Measurements from ENCODE around the gene KLF18.
"Not testable (repeated sequence)": the region's sequence is repeated elsewhere in the genome, so short reads cannot be mapped to it uniquely, and the experiment has no call there.

Gene KLF18

DNA sequence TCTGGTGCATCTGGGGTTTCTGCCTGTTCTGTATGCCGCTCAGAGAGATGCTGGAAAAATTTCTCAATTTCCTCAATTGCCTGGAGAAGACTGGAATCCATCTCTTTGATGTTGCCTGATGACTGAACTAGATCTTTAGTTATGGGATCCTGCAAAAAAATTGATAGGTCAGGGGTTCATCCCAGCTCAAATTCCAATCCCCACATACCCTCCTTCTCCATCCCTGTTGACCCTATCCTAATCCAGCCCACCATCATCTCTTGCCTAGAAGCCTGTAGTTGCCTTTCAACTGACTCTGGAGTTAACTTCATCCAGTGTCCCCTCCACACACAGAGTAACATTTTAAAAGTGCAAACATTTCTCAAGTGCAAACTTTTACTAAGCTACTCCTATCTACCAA, at the start of gene KLF18:
KLF18 (minus strand) TSS at position 101 of the 400 bp plus-strand sequence; CDS start at position 101, 0 bp downstream.
- no peak for DNase-seq

DNA sequence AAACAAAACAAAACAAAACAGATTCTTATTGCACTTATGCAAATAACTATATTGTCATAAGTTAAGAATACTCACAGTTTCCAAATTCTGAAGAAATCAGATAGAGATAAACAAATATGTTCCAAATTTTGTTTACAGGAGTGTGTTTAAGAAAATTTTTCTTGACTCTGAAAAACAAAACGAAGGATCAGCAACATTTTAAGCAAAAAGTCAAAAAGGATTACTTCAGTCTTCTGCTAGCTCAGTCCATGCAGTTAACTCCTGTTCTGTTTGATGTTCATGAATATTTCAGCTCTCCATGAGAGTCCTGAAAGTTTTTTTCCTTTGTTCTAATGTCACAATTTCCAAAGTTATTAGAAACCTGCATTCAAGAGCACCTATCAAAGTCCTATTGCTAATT, 33.2 kb upstream of the KLF18 start:
- no peak for DNase-seq

DNA sequence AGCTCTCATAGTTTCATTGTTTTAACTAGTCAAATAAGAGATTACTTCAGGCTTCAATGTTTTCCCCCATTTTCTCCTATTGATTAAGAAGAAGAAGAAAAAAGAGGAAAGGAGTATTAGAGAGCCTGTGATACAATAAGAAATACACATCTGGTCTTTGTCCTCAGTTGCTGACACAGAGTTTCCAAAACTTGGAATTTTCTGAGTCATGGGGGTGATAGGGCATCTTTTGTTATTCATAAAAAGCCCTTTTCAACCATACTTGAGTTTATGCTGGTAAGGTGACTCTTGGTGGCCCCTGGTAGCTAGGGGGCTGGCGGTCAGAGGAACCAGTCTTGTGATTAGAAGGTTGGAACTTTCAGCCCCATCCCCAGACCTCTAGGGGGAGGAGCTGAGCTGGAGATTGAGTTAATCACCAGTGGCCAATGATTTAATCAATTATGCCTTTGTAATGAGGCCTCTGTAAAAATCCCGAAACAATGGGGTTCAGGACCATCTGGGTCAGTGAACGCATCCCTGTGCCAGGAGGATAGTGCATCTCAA, 28.9 kb upstream of the KLF18 start:
- no peak for DNase-seq

DNA sequence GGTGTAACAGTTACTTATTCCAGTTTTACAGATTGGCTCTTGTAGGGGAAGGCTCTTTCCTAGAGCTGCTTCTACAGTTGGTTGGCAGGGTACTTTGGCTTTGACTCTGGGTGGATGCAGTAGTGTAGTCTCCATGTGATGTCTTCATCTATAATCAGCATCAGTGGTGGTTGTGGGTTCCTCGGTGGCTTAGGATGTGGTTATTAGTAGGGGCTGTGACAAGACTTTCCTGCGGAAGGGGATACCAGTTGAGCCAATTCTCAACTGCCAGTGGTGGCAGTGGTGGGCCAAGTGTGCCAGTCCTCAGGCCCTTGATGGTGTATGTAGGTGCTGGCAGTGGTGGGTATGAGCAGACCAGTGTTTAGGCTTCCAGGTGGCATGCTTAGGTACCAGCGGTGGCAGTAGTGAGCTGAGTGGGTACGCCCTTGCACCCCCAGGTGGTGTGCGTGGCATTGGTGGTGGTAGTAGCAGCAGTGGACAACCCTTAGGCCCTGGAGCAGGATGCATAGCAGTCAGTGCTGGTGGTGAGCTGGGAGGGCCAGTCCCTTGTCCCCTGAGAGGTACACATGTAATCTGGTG, 27.2 kb upstream of the KLF18 start:
- DNase-seq: no peak

DNA sequence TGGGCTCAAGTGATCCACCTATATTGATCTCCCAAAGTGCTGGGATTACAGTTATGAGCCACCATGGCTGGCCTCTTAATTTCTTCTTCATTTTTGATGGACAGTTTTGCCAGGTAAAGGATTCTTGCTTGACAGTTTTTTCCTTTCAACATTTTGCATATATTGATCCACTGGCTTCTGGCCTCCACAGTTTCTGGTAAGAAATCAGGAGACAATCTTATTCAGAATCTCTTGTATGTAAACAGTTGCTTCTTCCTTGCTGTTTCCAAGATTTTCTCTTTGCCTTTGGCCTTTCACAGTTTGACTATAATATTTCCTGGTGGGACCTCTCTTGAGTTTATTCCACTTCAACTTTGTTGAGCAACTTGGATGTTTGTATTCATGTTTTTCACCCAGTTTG, 20.1 kb upstream of the KLF18 start:
- DNase-seq: no peak

DNA sequence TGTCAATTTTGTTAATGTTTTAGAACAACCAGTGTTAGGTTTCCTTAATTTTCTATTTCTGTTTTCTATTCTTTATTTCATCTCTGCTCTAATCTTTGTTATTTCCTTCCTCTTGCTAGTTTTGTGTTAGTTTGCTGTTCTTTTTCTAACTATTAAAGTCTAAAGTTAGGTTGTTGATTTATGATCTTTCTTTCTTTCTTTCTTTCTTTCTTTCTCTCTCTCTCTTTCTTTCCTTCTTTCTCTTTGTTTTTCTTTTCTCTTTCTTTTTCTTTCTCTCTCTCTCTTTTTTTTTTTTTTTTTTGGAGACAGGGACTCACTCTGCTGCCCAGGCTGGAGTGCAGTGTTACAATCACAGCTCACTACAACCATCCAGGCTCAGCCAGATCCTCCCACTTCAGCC, 17.4 kb upstream of the KLF18 start:
- no peak for DNase-seq

DNA sequence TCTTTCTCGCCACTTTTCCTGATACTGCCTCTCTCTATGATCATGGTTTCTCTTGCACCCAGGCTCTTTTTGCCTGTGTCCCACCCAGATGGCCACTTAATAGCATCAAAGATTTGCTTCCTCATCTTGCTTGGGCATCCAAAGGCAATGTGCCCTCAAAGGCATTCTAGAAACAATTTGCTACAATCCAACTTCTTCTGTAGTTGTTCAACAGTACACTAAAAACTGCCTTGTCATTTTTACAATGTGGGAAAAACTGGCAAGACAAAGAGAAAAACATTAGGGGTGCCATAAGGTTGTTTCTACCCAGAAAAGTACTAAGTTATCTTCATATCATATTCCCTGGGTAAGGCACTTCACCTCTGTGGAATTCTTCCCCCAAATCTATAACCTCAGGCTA, 16.5 kb upstream of the KLF18 start:
- no peak for DNase-seq

DNA sequence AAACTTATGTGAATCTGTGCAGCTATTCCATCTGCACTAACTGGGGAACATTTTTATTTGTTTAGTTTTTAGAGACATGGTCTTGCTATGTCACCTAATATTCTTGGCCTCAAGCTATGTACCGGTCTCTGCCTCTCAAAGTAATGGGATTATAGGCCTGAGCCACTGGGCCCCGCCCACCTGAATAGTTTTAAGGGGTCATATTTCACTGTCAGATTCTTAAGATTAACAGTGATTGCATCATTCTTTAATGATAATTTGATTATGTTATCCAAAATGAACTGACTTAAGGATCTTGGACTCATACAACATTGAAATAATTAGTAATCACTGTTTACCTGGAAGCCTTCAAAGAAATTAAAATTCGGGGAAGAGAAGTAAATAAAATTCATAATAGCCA, 12.6 kb upstream of the KLF18 start:
- no peak for DNase-seq

DNA sequence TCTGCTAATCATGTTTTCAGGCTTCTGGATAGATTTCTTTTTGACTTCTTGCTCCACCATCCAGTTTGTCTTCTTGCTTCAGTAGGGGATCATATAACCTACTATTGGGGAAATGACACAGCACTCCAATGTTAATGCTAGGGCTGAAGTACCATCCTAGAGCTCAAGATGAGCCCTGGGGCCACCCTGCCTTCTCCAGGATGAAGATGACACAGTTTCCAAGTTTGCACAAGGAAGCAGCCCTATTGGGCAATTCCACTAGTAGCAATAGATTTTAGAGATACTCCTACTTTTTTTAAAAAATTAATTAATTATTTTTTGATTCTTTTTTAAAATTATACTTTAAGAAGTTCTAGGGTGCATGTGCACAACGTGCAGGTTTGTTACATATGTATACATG, 11.3 kb upstream of the KLF18 start:
- DNase-seq: no peak

DNA sequence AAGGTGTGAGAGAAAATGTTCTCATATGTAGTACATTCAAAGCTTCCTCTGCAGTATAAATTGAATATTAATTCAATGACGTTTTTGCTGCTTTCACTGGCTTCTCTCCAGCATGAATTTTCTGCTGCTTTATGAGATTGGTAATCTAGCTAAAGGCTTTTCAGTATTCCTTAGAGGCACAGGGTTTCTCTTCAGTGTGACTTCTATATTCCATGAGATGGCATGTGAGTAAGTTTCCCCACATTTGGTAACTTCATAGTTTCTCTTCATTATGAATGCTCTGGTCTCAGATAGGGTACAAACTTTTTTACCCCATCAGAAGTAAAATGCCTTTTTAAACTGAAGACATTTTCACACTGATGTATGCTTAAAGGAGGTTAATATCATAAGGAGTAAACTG, 10.4 kb upstream of the KLF18 start:
- no peak for DNase-seq

DNA sequence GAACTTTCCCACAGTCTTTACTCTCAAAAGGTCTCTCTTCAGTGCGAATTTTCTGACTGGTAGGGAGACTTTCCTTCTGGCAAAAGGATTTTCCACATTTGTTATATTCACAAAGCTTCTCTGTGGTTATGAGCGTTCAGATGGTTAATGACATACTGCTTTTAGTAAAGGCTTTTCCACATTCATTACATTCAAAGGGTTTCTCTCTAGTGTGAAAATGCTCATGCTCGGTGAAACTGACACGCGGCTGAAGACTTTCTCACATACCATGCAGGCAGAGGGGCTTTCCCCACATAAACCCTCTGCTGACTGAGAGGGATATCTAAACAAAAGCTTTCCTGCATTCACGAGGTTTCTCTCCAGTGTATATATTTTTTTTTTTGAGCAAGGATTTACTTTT, 9.9 kb upstream of the KLF18 start:
- no peak for DNase-seq

DNA sequence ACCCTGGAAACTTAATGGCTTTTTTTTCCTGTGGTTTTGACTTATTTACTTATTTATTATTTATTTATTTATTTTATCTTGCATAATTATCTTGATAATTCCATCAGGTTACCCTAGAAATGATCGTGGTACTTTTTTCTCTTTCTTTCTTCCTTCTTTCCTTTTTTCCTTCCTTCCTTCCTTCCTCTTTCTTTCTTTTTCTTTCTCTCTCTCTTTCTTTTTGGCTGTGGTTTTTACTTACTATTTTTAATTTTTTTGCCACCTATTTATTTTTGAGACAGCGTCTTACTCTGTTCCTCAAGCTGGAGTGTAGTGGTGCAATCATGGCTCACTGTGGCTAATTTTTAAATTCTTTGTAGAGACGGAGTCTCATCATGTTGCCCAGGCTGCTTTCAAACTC, 6.2 kb upstream of the KLF18 start:
- DNase-seq: no peak

DNA sequence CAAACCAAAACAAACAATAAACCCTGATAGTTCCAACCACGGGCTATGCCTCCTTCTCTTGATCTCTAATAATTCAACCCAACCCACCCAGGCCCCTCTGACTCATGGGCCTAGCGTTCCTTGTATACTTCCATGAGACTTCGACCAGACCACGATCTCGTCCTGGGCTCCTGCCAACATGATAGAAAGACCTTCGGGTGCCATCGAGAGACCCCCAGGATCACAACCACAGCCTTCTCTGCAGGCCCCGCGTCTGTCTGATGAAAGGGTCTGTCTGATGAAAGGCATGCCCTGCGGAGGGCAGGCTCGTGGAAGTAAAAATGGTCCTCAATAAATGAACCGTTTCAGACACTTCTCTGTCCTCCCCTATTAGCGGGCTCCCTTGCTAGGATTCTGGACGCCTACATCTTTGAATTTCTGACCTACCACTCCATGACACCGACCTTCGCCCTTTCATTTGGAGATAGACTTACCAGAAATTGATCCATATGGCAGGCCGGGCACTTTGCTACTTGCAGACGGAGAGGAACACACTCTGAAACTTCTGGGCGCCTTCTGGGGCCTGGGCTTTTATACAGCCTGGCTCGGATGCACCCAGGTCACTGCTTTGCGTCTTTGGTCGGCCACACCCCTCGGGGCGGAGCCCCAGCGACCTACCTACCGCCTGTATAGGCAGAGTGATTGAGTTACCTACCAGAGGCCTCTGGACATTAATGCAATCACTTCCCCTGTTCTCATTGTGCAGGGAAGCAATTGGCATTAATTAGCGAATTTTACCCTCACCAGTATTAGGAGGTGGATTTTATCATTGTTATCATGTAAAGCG, 5.3 kb upstream of the KLF18 start:
- no peak for DNase-seq

DNA sequence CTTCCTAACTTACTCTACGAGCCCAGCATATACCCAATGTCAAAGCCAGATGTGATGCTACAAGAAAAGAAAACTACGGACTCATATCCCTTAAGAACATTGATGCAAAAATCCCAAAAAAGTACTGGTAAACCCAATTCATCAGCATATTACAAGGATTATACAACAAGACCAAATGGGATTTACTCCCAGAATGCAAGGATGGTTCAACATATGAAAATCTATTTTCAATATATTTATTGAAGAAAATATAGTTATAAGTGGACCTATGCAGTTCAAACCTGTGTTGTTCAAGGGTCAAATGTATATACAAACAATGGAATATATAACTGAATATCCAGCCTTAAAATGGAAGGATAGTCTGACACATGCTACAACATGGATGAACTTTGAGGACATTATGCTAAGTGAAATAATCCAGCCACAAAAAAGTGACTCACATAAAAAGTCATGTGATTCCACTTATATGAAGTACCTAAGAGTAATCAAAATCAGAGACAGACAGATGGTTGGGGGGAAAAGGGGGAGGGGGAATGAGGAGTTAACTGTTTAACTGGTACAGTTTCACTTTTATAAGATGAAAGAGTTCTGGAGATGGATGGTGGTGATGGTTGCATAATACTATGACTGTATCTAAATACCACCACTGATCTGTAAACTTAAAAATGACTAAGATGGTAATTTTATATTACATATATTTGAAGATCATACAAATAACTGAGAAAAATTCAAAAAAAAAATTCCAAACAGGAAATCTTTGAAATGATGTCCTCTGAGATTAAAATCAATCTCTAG, 3.7 kb upstream of the KLF18 start:
- DNase-seq: no peak

DNA sequence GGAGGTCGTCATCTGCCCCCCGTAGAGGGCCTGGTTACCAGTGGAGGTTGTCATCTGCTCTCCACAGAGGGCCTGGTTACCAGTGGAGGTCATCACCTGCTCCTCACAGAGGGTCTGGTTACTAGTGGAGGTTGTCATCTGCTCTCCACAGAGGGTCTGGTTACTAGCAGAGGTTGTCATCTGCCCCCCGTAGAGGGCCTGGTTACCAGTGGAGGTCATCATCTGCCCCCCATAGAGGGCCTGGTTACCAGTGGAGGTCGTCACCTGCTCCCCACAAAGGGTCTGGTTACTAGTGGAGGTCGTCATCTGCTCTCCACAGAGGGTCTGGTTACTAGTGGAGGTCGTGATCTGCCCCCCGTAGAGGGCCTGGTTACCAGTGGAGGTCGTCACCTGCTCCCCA, 1.9 kb downstream of the KLF18 start:
- not testable (repeated sequence) for DNase-seq

DNA sequence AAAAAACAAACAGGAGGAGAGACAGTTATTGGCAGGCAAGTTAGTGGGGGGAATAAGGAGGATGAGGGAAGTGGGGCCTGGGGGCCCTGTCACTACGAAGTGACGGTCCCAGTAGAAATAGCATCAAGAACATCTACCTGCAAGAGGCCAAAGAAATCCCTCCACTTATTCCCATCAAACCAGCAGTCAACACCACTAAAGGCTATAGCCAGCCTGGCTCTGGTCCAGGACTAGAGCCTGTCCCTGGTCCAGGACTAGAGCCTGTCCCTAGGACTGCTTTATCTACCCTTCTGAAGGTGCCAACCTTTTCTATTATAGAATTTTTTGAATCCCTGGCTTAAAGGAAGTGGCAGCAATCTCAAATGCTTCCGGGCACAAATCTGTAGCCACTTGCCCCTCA, 3.2 kb downstream of the KLF18 start:
- DNase-seq: no peak

DNA sequence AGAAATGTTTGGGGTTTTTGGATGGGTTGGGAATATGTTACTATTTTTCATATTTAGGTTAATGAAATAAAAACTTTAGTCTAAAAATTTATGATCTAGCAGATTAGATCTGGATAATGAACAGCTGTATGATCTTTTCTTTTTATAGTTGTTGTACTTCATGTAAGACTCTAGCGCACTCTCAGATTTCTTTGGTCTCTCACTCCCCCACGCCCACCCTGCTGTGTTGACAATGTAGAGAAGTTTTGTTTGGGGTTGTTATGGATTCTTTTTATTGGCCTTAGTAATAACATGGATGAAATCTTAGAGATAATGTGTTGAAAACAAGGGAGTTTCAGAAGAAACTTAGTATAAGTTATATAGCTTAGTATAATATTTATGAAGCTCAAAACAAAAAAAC, 5.5 kb downstream of the KLF18 start:
- no peak for DNase-seq

DNA sequence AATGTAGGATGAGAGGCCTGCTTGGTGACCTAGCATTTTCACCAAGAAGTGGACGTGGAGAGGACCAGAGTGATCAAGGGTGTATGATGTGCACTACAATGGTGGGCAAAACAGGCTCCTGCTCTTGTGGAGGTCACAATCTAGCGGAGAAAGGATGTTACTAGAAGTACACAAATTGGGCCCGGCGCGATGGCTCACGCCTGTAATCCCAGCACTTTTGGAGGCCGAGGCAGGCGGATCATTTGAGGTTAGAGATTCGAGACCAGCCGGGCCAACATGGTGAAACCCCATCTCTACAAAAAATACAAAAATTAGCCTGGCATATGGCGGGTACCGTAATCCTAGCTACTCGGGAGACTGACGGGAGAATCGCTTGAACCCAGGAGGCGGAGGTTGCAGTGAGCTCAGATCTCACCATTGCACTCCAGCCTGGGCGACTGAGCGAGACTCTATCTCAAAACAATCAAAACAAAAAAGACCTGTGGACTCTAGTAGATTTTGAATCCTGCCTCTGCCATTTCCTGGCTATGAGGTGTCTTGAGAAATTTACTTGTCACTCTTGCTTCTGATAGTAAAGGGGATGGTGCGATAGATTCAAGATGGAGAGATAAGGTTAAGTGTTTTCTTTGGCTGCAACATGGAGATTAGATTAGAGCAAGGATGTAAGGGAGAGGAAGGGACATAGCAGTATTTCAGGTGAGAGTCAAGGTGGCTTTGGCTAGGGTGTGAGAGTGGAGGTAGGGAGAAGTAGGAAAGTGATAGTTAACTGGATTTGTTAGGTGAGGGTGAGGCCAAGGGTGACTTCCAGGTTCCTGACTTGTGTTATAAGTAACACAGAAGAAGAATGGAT, 7.1 kb downstream of the KLF18 start:
- DNase-seq: no peak

DNA sequence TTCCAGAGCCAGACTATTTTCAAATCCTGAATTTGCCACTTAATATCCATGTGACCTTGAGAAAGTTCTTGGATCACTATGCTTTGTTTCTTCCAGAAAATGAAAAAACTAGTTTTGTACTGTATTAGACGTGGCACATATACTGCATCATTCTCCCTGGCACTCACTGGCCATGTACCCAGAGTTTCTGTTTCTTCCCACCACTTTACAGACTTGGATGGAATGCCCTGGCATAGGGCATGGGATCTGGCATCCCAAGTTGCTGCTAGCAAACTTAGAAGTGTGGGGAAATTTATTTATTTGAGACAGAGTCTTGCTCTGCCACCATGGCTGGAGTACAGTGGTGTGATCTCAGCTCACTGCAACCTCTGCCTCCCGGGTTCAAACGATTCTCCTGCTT, 10.0 kb downstream of the KLF18 start:
- DNase-seq: no peak

DNA sequence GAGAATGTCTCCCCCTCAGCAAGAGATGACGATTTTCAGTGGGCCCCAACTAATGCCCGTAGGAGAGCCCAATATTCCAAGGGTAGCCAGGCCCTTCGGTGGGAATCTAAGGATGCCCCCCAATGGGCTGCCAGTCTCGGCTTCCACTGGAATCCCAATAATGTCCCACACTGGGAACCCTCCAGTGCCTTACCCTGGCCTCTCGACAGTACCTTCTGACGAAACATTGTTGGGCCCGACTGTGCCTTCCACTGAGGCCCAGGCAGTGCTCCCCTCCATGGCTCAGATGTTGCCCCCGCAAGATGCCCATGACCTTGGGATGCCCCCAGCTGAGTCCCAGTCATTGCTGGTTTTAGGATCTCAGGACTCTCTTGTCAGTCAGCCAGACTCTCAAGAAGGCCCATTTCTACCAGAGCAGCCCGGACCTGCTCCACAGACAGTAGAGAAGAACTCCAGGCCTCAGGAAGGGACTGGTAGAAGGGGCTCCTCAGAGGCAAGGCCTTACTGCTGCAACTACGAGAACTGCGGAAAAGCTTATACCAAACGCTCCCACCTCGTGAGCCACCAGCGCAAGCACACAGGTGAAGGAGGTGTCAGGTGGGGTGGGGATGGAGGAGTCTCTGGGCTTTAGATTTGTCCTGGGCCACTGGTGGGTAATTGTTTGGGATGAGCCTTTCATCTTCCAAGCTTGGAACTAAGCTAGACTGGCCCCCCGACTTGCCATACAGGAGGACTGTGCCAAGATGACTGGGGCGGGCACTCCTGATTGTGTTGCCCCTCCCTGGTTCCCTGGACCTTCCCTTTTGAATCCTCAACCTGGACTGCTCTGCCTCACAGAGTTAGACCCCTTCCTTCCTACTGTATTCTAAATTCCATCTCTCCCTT, 11.6 kb downstream of the KLF18 start:
- DNase-seq: no peak

DNA sequence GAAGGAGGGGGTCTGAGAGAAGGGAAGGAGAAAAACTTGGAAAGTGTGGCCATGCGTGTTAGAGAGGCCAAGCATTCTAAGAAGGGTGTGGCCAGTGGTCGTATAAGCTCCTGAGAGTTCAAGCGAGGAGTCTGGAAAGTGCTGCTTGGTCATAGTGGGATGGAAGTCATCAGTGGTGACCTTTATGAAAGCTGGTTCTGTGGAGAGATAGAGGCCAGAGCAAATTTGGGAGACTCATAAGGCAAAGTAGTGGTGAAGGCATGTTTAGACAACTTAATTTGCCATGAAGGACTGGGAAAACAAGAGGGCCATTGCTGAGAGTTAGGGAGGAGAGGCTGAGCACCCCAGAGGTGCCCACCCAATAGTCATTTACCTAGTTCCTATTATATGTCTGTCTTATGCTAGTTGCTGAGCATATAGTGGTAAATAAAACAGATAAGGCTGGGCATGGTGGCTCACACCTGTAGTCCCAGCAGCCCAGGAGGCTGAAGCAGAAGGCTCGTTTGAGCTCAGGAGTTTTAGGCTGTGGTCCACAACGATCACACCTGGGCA, 21.0 kb downstream of the KLF18 start:
- no peak for DNase-seq
